ENCODE measurements around the gene KLF3. TPM values are rescaled to one million over a fixed set of nuclear protein-coding genes. Genes with fewer than 3 reads are reported as not detected.

The KLF3 gene
- total RNA-seq, 1 experiment from 2014 or later = 16.8 TPM

DNA sequence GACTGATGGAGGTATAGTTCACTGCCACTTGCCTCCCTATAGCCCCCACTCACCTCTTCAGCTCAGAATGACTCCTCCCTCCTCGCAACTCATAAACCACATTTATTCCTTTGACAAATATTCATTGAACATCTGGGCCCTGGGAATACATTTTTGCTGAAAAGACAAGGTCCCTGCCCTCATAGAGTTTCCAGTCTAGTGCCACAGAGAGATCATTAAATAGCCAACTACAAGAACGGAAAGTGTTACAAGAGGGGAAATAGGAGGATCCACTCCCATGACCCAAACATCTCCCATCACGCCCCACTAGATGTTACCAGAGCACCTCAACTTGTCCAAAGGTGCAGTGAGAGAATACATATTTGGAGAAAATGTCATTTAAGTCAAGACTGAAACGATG is 3.2 kb upstream of the KLF3 start:
- DNase-seq (ENCODE audit: low spot score) = no peak
- TF ChIP-seq, protein P1, sequence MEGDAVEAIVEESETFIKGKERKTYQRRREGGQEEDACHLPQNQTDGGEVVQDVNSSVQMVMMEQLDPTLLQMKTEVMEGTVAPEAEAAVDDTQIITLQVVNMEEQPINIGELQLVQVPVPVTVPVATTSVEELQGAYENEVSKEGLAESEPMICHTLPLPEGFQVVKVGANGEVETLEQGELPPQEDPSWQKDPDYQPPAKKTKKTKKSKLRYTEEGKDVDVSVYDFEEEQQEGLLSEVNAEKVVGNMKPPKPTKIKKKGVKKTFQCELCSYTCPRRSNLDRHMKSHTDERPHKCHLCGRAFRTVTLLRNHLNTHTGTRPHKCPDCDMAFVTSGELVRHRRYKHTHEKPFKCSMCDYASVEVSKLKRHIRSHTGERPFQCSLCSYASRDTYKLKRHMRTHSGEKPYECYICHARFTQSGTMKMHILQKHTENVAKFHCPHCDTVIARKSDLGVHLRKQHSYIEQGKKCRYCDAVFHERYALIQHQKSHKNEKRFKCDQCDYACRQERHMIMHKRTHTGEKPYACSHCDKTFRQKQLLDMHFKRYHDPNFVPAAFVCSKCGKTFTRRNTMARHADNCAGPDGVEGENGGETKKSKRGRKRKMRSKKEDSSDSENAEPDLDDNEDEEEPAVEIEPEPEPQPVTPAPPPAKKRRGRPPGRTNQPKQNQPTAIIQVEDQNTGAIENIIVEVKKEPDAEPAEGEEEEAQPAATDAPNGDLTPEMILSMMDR (IDR thresholded peaks at IDR 0.05) = no peak
- Mint-ChIP-seq H3K4me3 (no peak overlapping the region; the same call in 1 of the 2 replicates), H3K27me3 (ENCODE audit: low read depth) (peaks cover 28% of the 10 kb centered on the region), H3K4me1 (peaks cover 16% of the 10 kb centered on the region), H3K36me3 (no peaks in the 10 kb centered on the region), H3K27ac (no peak overlapping the region), H3K9me3 (peaks cover 4% of the 10 kb centered on the region; the same call in 1 of the 2 replicates)
- ChIA-PET CTCF (no interaction called here), POLR2A (no interaction called here)
- ATAC-seq = no peak

- POLR2A ChIA-PET = no interaction called here
- Mint-ChIP-seq H3K9me3 (peaks cover 4% of the 10 kb centered on the region; the same call in 1 of the 2 replicates), H3K4me1 (peaks cover 22% of the 10 kb centered on the region), H3K27me3 (ENCODE audit: low read depth) (peaks cover 33% of the 10 kb centered on the region), H3K27ac (no peak overlapping the region), H3K4me3 (no peak overlapping the region), H3K36me3 (no peaks in the 10 kb centered on the region)
- ATAC-seq (no peak), DNase-seq (ENCODE audit: low spot score) (no peak)
- CTCF ChIA-PET = no interaction called here
- TF ChIP-seq GABPB1 (CRISPR knock-in tag; IDR thresholded peaks at IDR 0.05) (no peak), HMGA2 (CRISPR knock-in tag; IDR thresholded peaks at IDR 0.05) (no peak), JAZF1 (CRISPR knock-in tag; IDR thresholded peaks at IDR 0.05) (no peak), ATF6 (CRISPR knock-in tag; IDR thresholded peaks at IDR 0.05) (no peak), ETV6 (CRISPR knock-in tag; IDR thresholded peaks at IDR 0.05) (no peak), NFYB (CRISPR knock-in tag; conservative IDR thresholded peaks at IDR 0.05; ENCODE audit: low read depth) (no peak), ATF1 (CRISPR knock-in tag; IDR thresholded peaks at IDR 0.05) (no peak), JUN (CRISPR knock-in tag; IDR thresholded peaks at IDR 0.05) (no peak), TEAD4 (CRISPR knock-in tag; IDR thresholded peaks at IDR 0.05) (no peak), AR (CRISPR knock-in tag; IDR thresholded peaks at IDR 0.05) (no peak), ZNF121 (CRISPR knock-in tag; IDR thresholded peaks at IDR 0.05) (no peak), EMX1 (CRISPR knock-in tag; IDR thresholded peaks at IDR 0.05) (no peak), ZNF138 (CRISPR knock-in tag; conservative IDR thresholded peaks at IDR 0.05) (no peak), ELF4 (CRISPR knock-in tag; IDR thresholded peaks at IDR 0.05; ENCODE audit: low read depth) (no peak), ZNF512 (CRISPR knock-in tag; IDR thresholded peaks at IDR 0.05; ENCODE audit: borderline replicate concordance) (no peak), MLX (CRISPR knock-in tag; IDR thresholded peaks at IDR 0.05) (no peak)
- TF ChIP-seq, protein P2, sequence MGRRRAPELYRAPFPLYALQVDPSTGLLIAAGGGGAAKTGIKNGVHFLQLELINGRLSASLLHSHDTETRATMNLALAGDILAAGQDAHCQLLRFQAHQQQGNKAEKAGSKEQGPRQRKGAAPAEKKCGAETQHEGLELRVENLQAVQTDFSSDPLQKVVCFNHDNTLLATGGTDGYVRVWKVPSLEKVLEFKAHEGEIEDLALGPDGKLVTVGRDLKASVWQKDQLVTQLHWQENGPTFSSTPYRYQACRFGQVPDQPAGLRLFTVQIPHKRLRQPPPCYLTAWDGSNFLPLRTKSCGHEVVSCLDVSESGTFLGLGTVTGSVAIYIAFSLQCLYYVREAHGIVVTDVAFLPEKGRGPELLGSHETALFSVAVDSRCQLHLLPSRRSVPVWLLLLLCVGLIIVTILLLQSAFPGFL (CRISPR knock-in tag; IDR thresholded peaks at IDR 0.05; ENCODE audit: borderline replicate concordance) = no peak
- TF ChIP-seq, protein P3, sequence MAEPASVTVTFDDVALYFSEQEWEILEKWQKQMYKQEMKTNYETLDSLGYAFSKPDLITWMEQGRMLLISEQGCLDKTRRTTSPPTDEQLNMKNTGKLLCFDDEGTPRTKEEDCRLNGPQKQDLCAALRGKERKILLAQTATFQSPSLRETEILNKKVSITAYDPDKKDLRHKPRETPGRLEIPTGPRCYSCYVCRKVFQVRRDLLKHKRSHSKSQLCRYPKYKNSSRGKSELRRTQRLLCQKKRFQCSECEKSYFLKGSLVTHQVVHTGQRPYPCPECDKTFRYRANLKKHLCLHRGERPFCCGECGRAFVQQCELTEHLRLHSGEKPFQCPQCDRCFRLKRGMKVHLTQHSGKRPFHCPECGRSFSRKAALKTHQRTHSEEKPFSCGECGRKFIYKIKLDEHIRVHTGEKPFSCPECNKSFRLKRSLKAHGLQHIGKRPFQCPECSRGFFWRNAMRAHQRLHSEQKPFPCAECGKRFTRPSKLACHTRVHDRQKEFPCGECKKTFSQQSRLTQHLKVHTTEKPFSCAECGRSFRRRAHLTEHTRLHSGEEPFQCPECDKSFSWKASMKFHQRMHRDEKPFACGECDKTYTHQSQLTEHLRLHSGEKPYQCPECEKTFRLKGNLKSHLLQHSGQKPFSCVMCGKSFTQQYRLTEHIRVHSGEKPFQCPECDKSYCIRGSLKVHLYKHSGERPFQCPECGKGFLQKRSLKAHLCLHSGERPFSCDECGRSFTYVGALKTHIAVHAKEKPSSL (CRISPR knock-in tag; conservative IDR thresholded peaks at IDR 0.05) = no peak
Measured at GRCh38 chr4:38661371-38661770, 2.6 kb upstream of the KLF3 start.

All from WTC11 (cell line).